Neutrophil (primary cell): ENCODE data around the gene IMPDH2.

ENCODE experiments used
- H3K27ac ChIP-seq: fragments of 200-600 bp; sonication (generic); 2 replicates; pipeline ENCODE4 v1.5.1; 2016; ENCODE audit warnings: mild to moderate bottlenecking, moderate library complexity
- H3K27me3 ChIP-seq: fragments of 200-600 bp; sonication (generic); 2 replicates; pipeline ENCODE4 v1.6.0; 2016; ENCODE audit warnings: mild to moderate bottlenecking
- H3K36me3 ChIP-seq: fragments of 200-600 bp; sonication (generic); 2 replicates; pipeline ENCODE4 v1.5.1; 2017
- H3K4me1 ChIP-seq, 2 experiments: fragments of 200-600 bp in 1 of 2; sonication (generic) in 1 of 2; 1 replicate in 1 of 2; 2 replicates in 1 of 2; pipeline versions ENCODE4 v1.5.1 to v1.6.1; 2013 to 2016; ENCODE audit warnings: low read depth in 1 of 2, low read length in 1 of 2, mild to moderate bottlenecking in 1 of 2, moderate library complexity in 1 of 2; ENCODE audit not compliant: control insufficient read depth in 1 of 2, insufficient read depth in 1 of 2
- H3K4me3 ChIP-seq, 2 experiments: fragments of 200-600 bp in 1 of 2; sonication (generic) in 1 of 2; 1 replicate in 1 of 2; 2 replicates in 1 of 2; pipeline ENCODE4 v1.5.1; 2013 to 2016; ENCODE audit warnings: low read depth in 1 of 2, low read length in 1 of 2, mild to moderate bottlenecking in 1 of 2, moderate library complexity in 1 of 2
- H3K9me3 ChIP-seq: fragments of 200-600 bp; sonication (generic); 2 replicates; pipeline ENCODE4 v1.5.1; 2016
- CTCF ChIP-seq: fragments of 200-600 bp; sonication (generic); IDR thresholded peaks from 2 replicates; pipeline ENCODE4 v1.5.1; 2016; ENCODE audit warnings: antibody characterized with exemption

IMPDH2 gene

GRCh38 chr3:48989126-48989795 lies 39.9 kb downstream of the IMPDH2 start:
- H3K9me3 ChIP-seq: no peaks in the 10 kb centered on the region
- peaks cover 15% of the 10 kb centered on the region for H3K36me3 ChIP-seq
- H3K27me3 ChIP-seq: no peaks in the 10 kb centered on the region
- peaks cover 23% of the 10 kb centered on the region in 2 experiments for H3K4me1 ChIP-seq
- peak overlapping the region; percentile 87 to 91 for H3K4me3 ChIP-seq
- peak overlapping the region; percentile 73 for H3K27ac ChIP-seq
- TF ChIP-seq CTCF: no peak

GRCh38 chr3:48985831-48986376 lies 43.3 kb downstream of the IMPDH2 start:
- Histone ChIP-seq H3K36me3 (peaks cover 48% of the 10 kb centered on the region), H3K9me3 (no peaks in the 10 kb centered on the region)

GRCh38 chr3:48984663-48985062 lies 44.5 kb downstream of the IMPDH2 start:
- Histone ChIP-seq H3K27ac (no peak overlapping the region), H3K27me3 (no peaks in the 10 kb centered on the region), H3K4me3 (no peak overlapping the region), H3K9me3 (no peaks in the 10 kb centered on the region), H3K36me3 (peaks cover 60% of the 10 kb centered on the region), H3K4me1 (peaks cover 8 to 9% of the 10 kb centered on the region in 2 experiments)
- TF ChIP-seq CTCF: no peak

More at GRCh38 chr3:48985831-48986376, 43.3 kb downstream of the IMPDH2 start:
- no peak for TF ChIP-seq CTCF
- peaks cover 15% of the 10 kb centered on the region in 2 experiments for H3K4me1 ChIP-seq
- H3K27me3 ChIP-seq: no peaks in the 10 kb centered on the region
- H3K27ac ChIP-seq: no peak overlapping the region
- no peak overlapping the region for H3K4me3 ChIP-seq

GRCh38 chr3:48983096-48983495 lies 46.1 kb downstream of the IMPDH2 start:
- Histone ChIP-seq H3K27me3 (no peaks in the 10 kb centered on the region), H3K27ac (no peak overlapping the region), H3K4me3 (no peak overlapping the region), H3K36me3 (peaks cover 72% of the 10 kb centered on the region), H3K4me1 (no peaks in the 10 kb centered on the region), H3K9me3 (no peaks in the 10 kb centered on the region)
- no peak for TF ChIP-seq CTCF

- no peak overlapping the region for H3K4me3 ChIP-seq
- TF ChIP-seq CTCF: no peak
- H3K27ac ChIP-seq: no peak overlapping the region
- H3K27me3 ChIP-seq: no peaks in the 10 kb centered on the region
- peaks cover 76% of the 10 kb centered on the region for H3K36me3 ChIP-seq
- no peaks in the 10 kb centered on the region for H3K4me1 ChIP-seq
- H3K9me3 ChIP-seq: no peaks in the 10 kb centered on the region
Observed at GRCh38 chr3:48982686-48983085, 46.5 kb downstream of the IMPDH2 start.
